ENCODE data around the gene AMELY. TPM values are rescaled to one million over a fixed set of nuclear protein-coding genes. Genes with fewer than 3 reads are reported as not detected.

AMELY gene, protein sequence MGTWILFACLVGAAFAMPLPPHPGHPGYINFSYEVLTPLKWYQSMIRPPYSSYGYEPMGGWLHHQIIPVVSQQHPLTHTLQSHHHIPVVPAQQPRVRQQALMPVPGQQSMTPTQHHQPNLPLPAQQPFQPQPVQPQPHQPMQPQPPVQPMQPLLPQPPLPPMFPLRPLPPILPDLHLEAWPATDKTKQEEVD
- total RNA-seq (not detected), polyA plus RNA-seq (not detected), total RNA-seq (0 to 0.09 (median 0) reads per million in 6 experiments)

DNA sequence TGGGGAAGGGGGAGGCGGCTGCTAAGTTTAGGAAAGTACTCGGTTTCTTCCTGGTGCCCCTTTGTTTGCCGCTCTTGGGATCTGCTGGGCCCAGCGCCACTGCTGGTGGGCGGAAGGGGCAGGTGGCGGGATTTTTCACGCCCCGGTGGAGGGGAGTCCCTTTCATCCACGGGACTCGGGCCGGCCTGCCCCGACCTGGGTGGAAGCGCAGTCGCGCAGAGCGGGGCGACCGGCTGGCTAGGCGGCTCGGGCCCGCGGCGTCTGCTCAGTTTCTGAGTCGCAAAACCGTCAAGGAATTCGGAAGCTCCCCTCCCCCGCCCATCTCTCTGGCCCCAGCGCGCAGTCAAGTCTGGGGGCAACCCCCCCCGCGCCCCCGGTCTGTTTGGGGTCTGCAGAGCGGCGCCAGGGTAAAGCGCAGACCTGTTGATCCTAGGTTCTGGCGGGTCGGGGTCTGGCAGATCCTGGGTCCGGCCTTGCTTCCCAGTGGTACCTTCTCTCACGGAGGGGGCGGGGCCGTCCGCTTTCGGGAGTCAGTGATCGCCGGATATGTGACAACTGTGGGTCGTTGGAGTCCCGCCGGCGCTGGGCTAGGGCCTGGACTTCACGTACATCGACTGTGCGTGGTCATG, at the start of gene AMELY:
Gene AMELY, minus strand, starts transcription at position 500 of the 629 bp plus-strand sequence. CDS start 39,144 bp downstream, outside the sequence.
- H3K27me3 Mint-ChIP-seq = peaks cover 8 to 44% (median 35%) of the 10 kb centered on the region in 5 donors
- H3K27ac Mint-ChIP-seq = no peak within 1 kb of the TSS

DNA sequence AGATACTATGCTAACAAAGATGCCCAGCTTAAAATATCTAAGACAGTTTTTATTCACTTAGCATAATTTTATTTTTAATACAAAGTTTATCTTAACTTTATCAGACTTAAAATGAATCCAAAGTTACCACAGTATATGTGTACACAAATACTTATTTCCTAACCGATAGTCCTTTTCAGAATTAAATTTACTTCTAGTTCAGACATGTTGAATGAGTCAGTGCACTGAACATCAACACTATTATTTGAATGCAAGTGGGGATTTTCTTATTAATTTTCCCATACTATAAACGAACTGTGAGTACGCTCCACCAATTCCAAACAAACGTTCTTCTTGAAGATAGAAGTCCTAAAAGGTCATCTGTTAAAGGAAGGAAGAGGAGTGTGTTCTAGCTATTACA, 38.4 kb upstream of the AMELY start:
- POLR2A ChIA-PET = no interaction called here

More for the DNA sequence above, at the start of gene AMELY:
- Mint-ChIP-seq H3K9me3 (no peaks in the 10 kb centered on the region), H3K4me1 (peaks cover 9 to 12% (median 10%) of the 10 kb centered on the region in 4 donors), H3K4me3 (peak within 1 kb of the TSS in 2 of 10 donors; percentile 51 to 58), H3K36me3 (no peaks in the 10 kb centered on the region)
- POLR2A ChIA-PET = no interaction called here
- DNase-seq = no peak
- ATAC-seq = no peak

DNA sequence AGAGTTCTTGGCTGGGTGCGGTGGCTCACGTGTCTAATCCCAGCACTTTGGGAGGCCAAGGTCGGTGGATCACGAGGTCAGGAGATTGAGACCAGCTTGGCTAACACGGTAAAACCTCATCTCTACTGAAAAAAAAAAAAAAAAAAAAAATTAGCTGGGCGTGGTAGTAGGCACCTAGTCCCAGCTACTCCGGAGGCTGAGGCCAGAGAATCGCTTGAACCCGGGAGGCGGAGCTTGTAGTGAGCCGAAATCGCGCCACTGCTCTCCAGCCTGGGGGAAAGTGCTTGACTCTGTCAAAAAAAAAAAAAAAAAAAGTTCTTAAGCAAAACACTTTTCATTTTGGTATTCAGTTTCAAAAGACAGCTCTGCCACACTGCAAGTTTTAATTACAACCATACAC, 36.8 kb upstream of the AMELY start:
- Mint-ChIP-seq H3K9me3 (no peaks in the 10 kb centered on the region), H3K36me3 (no peaks in the 10 kb centered on the region), H3K27me3 (peaks cover 0 to 26% (median 1%) of the 10 kb centered on the region in 5 donors), H3K4me1 (no peaks in the 10 kb centered on the region), H3K4me3 (no peak overlapping the region), H3K27ac (no peak overlapping the region)
- ATAC-seq (no peak), DNase-seq (no peak)
- POLR2A ChIA-PET = no interaction called here

More for the DNA sequence above, 38.4 kb upstream of the AMELY start:
- Mint-ChIP-seq H3K9me3 (no peaks in the 10 kb centered on the region), H3K27me3 (peaks cover 0 to 22% (median 1%) of the 10 kb centered on the region in 5 donors), H3K4me1 (no peaks in the 10 kb centered on the region), H3K4me3 (no peak overlapping the region), H3K27ac (no peak overlapping the region), H3K36me3 (no peaks in the 10 kb centered on the region)
- DNase-seq = no peak
- no peak for ATAC-seq

DNA sequence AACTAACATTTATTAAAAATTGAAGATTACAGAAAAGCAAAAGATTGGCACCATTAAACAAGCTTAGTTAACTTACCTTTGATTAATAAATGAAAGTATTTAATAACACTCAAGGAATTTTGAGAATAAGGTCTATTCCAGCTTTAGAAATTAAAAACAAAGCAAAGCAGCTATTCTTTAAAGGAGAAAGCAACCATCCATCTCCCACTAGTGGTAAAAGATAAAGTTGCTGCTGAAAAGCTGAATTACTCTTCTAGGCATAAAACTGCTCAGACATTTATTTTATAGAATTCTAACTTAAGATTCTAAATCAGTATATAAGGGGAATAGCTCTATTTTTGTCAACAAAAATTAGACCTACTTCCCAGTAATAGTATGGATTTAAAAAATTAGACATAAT, 36.1 kb upstream of the AMELY start:
- no peaks in the 10 kb centered on the region for H3K4me1 Mint-ChIP-seq
- DNase-seq (no peak), ATAC-seq (no peak)
- POLR2A ChIA-PET = no interaction called here
- H3K27ac Mint-ChIP-seq = no peak overlapping the region
- H3K4me3 Mint-ChIP-seq = no peak overlapping the region
- no peaks in the 10 kb centered on the region for H3K9me3 Mint-ChIP-seq
- no peaks in the 10 kb centered on the region for H3K36me3 Mint-ChIP-seq
- H3K27me3 Mint-ChIP-seq = peaks cover 0 to 26% (median 1%) of the 10 kb centered on the region in 5 donors

DNA sequence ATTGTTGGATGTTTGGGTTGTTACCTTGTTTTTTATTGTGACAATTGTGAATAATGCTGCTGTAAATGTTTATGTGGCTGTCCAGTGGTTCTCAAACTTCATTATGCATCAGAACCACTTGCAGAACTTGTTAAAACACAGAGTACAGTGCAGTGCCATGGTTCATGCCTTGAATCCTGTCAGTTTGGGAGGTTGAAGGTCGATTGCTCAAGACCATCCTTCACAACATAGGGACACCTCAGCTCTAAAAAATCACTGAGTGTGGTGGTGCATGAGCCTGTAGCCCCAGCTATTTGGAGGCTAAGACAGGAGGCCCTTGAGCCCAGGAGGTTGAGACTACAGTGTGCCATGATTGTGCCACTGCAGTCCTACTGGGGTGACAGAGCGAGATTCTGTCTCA, 23.9 kb upstream of the AMELY start:
- no peak overlapping the region for H3K27ac Mint-ChIP-seq
- POLR2A ChIA-PET = no interaction called here

DNA sequence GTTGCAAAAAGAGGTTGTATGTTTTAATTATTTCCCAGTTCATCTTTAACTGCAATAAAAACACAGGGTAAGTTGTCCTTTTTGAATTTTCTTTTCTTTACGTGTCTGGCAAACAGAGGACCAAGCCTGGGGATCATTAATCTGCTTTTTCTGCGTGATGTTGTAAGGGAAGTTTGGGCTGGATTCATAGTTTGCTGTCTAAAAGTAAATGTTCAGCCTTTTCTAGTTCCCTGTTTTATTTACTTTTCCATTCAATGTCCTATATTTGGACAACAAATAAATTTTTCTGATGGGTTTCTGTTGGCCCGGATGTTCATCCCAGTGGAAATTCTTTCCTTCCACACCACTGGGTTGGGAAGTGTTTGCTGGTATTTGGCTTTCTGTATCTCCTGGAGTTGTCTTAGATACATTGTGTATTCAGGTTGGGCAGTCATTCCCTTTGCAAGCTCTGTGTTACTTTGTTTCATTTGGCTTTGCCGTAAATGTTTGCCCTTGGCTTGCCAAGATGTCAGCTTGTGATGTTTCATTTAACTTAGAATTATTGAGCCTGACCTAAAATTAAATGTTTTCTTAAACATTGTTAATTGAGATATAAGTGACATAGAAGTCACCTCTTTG, 20.3 kb upstream of the AMELY start:
- POLR2A ChIA-PET = no interaction called here
- Mint-ChIP-seq H3K9me3 (no peaks in the 10 kb centered on the region), H3K27ac (no peak overlapping the region), H3K27me3 (peaks cover 0 to 7% (median 0%) of the 10 kb centered on the region in 5 donors), H3K36me3 (no peaks in the 10 kb centered on the region), H3K4me3 (no peak overlapping the region), H3K4me1 (no peaks in the 10 kb centered on the region)
- DNase-seq (no peak), ATAC-seq (no peak)

More for the DNA sequence above, 23.9 kb upstream of the AMELY start:
- H3K27me3 Mint-ChIP-seq = peaks cover 0 to 10% (median 0%) of the 10 kb centered on the region in 5 donors
- H3K36me3 Mint-ChIP-seq = no peaks in the 10 kb centered on the region
- no peaks in the 10 kb centered on the region for H3K9me3 Mint-ChIP-seq
- DNase-seq (no peak), ATAC-seq (no peak)
- H3K4me3 Mint-ChIP-seq = no peak overlapping the region
- H3K4me1 Mint-ChIP-seq = no peaks in the 10 kb centered on the region

DNA sequence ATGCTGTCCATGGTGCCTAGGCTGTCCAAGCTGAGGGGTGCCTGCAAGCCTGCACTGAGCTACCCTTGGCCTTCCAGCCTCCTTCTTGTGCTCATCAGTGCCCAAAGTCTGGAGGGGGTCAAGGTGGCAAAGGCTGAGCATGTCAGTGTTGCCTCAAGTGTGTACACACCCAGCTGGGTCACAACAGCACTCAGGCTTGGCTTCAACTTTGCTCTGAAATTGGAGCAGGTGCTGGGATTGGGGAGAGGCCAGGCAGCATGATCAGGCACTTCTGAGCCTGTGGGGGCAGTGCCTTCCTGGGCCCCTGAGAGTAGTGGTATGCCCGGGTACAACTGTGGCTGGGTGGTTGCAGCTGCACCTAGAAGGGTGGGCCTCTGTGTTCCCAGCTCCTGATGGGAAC, 17.7 kb upstream of the AMELY start:
- H3K36me3 Mint-ChIP-seq = no peaks in the 10 kb centered on the region
- H3K27ac Mint-ChIP-seq = no peak overlapping the region
- no peaks in the 10 kb centered on the region for H3K4me1 Mint-ChIP-seq
- DNase-seq (no peak), ATAC-seq (no peak)
- peaks cover 0 to 5% (median 0%) of the 10 kb centered on the region in 5 donors for H3K27me3 Mint-ChIP-seq
- no peaks in the 10 kb centered on the region for H3K9me3 Mint-ChIP-seq
- H3K4me3 Mint-ChIP-seq = no peak overlapping the region
- POLR2A ChIA-PET = no interaction called here

DNA sequence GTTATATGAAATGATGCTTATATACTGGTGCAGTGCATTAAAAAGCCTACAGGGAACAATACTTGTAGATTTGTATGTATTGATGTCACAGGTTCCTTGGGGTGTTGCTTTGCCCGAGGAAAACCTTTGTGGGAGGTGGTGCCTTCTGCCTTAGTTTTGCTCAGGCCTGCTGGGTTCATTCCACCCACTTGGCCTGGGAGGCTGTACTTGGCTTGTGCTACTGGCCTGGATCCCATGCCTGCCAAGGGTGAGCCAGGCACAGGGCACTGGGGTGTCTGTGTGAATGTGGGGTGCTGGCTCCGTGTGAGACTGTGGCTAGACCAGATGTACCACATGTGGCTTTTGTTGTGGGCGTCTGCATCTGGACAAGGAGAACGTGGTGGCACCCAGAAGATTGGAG, 16.7 kb upstream of the AMELY start:
- POLR2A ChIA-PET = no interaction called here
- H3K4me3 Mint-ChIP-seq = no peak overlapping the region
- peaks cover 0 to 5% (median 0%) of the 10 kb centered on the region in 5 donors for H3K27me3 Mint-ChIP-seq
- DNase-seq (no peak), ATAC-seq (no peak)
- H3K27ac Mint-ChIP-seq = no peak overlapping the region
- no peaks in the 10 kb centered on the region for H3K9me3 Mint-ChIP-seq
- H3K4me1 Mint-ChIP-seq = no peaks in the 10 kb centered on the region
- H3K36me3 Mint-ChIP-seq = no peaks in the 10 kb centered on the region

DNA sequence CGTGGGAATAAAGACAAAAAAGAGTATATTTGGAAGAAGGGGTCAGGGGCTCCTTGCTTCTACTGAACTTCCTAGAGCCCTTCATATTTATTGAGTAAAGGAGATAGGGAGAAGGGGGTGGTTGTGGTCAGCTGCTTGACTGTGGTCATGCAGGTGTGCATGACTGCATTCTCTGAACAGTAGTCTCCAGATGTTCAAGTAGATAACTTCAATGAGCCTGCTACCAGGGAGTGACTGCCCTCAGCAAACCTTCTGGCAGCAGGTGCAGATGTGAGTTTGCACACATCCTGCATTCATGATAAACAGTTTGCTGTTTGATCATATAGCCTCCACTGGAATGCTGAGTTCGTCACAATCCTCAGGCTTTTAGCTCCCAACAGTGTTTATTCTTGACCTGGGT, 9.5 kb upstream of the AMELY start:
- Mint-ChIP-seq H3K4me3 (no peak overlapping the region), H3K36me3 (no peaks in the 10 kb centered on the region), H3K4me1 (no peaks in the 10 kb centered on the region), H3K9me3 (peaks cover 0 to 3% (median 0%) of the 10 kb centered on the region in 9 donors), H3K27me3 (peaks cover 0 to 9% (median 0%) of the 10 kb centered on the region in 5 donors), H3K27ac (no peak overlapping the region)
- ATAC-seq = no peak
- no peak for DNase-seq
- POLR2A ChIA-PET = no interaction called here

DNA sequence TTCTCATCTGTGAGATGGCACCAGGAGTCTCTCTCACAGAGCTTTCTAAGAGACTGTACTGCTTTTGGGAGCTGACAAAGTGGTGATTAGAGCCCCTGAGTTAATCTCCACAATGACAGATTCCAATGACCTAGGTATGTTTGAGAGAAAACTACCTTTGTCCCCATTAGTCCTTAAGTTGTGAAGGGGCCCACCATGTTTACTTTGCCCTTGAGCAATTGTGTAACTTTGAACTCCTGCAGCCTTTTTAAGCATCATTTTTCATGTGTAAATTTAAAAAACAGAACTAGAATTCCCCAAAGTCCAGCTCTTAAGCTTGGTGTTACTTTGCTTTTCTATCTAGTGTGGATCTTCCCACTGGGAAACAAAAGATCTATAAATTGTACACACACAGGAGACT, 1.8 kb upstream of the AMELY start:
- POLR2A ChIA-PET = no interaction called here
- DNase-seq = no peak
- no peaks in the 10 kb centered on the region for H3K9me3 Mint-ChIP-seq
- no peak overlapping the region for H3K4me3 Mint-ChIP-seq
- peaks cover 9 to 12% (median 10%) of the 10 kb centered on the region in 4 donors for H3K4me1 Mint-ChIP-seq
- ATAC-seq = no peak
- no peak overlapping the region for H3K27ac Mint-ChIP-seq
- no peaks in the 10 kb centered on the region for H3K36me3 Mint-ChIP-seq
- H3K27me3 Mint-ChIP-seq = peaks cover 8 to 50% (median 30%) of the 10 kb centered on the region in 5 donors

DNA sequence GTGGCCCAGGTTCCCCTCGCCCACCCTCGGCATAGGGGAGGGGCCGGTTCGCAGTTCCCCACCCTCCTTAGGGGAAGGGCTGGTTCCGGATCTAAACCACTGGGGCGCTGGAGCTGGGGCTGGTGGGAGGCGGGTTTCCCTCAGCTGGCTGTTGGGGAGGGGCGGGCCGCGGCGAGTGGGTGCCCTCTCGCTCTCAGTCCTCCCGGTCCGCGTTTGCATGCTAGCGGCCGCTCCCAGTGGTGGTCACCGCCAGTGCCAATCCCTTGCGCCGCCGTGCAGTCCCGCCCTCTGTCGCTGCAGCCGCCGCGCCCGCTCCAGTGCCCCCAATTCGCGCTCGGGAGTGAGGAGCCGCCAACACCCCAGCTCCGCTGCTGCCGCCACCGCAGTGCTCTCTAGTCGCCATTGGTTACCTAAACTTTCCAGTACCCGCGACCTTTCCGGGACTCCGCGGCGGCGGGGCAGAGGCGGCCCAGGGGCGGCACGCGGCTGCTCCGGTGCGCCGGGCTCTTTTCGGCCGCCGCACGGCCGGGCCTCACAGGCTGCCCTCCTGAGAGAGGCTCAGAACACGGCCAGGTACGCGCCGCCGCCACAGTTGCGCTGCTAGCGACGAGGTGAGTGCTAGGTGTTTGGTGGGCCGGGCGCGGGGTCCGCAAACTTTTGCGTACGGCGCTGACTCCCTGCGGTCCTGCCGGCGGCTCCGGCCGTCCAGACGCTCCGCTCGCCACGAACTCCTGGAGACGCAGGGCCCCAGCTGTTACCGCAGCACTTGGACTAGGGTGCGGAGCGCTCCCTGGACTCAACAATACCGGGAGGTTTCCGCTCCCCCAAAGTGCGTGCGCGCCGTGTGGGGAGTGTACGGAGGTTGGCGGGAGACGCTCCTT, 940 bp downstream of the AMELY start, which contains the start of gene TBL1Y:
Gene TBL1Y, plus strand, starts transcription at position 326 of the 881 bp plus-strand sequence. CDS start 114,388 bp downstream, outside the sequence.
- H3K9me3 Mint-ChIP-seq = peaks cover 0 to 2% (median 0%) of the 10 kb centered on the region in 9 donors
- POLR2A ChIA-PET = no interaction called here
- no peak within 1 kb of the TSS for H3K27ac Mint-ChIP-seq
- peaks cover 8 to 46% (median 35%) of the 10 kb centered on the region in 5 donors for H3K27me3 Mint-ChIP-seq
- peak within 1 kb of the TSS in 5 of 10 donors; percentile 12 to 68 (median 43) for H3K4me3 Mint-ChIP-seq
- H3K36me3 Mint-ChIP-seq = no peaks in the 10 kb centered on the region
- DNase-seq = no peak
- no peak for ATAC-seq
- H3K4me1 Mint-ChIP-seq = peaks cover 9 to 12% (median 10%) of the 10 kb centered on the region in 4 donors

DNA sequence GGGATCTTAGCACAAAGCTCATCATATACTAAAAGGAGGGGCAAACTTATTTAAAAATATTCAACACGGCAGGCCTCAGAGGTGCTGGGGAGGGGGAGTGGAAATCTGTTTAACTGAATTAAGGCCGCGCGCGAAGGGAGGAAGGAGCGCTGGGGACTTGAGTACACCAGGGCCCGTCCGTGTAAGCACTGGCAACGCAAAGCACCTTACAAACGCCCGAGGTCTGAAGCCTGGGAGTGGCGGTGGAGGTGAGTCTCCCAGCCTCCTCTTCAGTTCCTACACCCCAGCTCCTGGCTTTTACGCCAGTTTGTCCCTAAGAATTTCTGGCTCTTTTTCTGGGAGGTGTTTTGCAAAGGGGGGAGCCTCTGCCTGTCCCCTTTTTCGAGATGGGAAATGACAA, 1.7 kb downstream of the AMELY start:
- DNase-seq (no peak), ATAC-seq (no peak)
- peaks cover 9 to 12% (median 10%) of the 10 kb centered on the region in 4 donors for H3K4me1 Mint-ChIP-seq
- H3K4me3 Mint-ChIP-seq = peak overlapping the region in 5 of 10 donors; percentile 12 to 68 (median 43)
- peaks cover 8 to 53% (median 35%) of the 10 kb centered on the region in 5 donors for H3K27me3 Mint-ChIP-seq
- peaks cover 0 to 9% (median 0%) of the 10 kb centered on the region in 9 donors for H3K9me3 Mint-ChIP-seq
- POLR2A ChIA-PET = no interaction called here
- H3K27ac Mint-ChIP-seq = no peak overlapping the region
- no peaks in the 10 kb centered on the region for H3K36me3 Mint-ChIP-seq
